ENCODE results near the gene KLK4.
"Not testable (repeated sequence)": the region's sequence is repeated elsewhere in the genome, so short reads cannot be mapped to it uniquely, and the experiment has no call there.

The KLK4 gene

DNA sequence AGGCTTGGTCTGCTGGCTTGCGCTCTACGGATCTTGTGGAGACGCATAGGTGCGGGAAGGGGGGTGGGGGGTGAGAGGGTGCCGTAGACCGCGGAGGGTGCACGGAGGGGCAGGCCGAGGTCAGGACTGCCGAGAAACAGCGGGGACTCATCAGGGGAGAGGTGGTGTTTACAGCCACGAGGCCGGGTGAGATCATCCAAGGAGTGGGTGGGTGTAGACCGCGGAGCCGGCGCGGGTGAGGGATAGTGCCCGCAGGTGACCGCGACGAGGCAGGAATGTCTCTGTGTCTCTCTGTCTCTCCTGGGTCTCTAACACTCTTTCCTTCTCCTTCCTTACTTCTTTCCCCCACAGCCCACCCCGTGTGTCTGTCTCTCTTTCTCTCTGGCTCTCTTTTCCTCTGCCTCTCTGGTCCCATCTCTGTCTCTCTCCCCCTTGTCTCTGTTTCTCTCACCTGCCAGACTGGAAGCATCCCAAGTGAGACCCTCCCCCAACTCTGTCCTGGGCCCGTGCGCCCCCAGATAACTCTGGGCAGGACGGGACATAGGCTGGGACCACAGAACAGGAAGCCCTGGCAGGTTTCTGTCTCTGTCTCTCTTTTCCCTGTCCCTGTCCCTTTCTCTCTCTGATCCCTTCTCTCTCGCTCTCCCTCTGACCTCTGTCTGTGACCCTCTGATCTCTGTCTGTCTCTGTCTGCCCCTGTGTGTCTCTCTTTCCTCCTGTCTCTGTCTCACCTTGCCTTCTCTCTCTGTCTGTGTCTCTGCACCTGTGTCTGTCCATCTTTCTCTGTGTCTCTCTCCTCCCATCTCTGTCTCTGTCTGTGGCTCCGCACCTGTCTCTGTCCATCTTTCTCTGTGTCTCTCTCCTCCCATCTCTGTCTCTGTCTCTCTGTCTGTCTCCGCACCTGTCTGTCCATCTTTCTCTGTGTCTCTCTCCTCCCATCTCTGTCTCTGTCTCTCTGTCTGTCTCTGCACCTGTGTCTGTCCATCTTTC lies 1.8 kb upstream of the KLK4 start:
- DNase-seq: no peak

- DNase-seq: no peak
These were observed 956 bp upstream of the KLK4 start for GRCh38 chr19:50912102-50912599.

DNA sequence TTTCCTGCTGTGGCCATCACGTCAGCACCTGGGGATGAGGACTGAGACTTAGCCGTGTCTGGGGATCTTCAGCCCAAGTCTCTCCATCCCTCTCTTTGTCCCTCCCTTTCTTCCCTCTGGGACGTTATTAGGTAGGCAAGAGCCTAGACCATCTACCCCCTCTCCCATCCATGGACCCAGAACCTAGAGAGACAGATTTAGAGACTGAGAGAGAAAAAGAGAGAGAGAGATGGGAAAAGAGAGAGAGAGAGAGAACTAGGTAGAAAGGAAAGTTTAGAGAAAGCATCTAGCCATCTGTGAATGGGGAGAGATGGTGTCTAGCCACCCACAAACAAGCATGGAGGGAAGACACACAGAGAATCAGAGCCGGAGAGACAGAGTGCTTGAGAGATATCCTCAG lies 473 bp downstream of the KLK4 start:
- DNase-seq: no peak

- no peak for DNase-seq
These were observed 1.7 kb downstream of the KLK4 start for GRCh38 chr19:50909240-50910070.

DNA sequence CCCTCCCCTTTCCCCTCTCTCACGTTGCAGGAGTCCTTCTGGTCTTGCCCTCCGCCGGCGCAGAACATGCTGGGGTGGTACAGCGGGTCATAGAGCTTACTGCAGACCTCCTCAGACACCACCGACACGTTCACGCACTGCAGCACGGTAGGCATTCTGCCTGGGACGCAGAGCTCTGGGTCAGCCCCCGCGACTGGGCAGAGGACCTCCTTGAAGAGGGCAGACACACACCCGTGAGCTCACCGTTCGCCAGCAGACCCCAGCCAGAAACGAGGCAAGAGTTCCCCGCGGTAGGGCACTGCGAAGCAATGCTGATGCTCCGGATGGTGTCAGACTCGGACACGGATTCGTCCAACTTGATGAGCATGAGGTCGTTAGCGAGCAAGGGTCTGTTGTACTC lies 2.9 kb downstream of the KLK4 start:
- DNase-seq: no peak

- DNase-seq: peak; percentile 13
These were observed 5.0 kb downstream of the KLK4 start for GRCh38 chr19:50906217-50906616.

DNA sequence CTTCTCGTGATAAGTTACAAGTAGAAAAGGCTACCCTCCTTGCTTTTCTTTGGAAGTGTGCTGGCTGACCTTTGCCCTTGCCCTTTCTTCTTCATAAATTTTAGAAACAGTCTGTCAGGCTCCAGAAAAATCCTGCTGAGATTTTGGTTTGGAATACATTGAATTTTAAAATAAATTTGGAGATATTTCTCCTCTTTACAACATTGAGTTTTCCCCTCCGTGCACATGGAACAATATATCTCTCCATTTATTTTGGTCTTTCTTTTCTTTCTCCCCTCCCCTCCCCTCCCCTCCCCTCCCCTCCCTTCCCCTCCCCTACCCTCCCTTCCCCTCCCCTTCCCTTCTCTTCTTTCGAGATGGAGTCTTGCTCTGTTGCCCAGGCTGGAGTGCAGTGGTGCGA lies 8.6 kb downstream of the KLK4 start:
- no peak for DNase-seq

DNA sequence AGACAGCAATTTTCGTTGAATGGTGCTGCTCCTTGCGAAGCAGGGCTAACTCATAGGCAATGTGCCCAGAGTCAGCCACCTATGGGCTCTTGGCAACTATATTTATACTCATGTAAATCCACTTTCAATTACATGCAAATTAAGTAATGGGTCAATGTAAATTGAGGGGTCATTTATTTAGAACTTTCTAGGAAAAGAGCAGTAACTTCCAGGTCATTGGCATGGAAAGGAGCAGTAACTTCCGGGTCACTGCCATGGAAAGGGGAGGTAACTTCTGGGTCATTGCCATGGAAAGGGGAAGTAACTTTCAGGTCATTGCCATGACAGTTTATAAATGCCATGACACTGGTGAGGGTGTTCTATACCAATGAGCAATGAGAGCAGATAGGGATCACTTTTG lies 11.6 kb downstream of the KLK4 start:
- no peak for DNase-seq

DNA sequence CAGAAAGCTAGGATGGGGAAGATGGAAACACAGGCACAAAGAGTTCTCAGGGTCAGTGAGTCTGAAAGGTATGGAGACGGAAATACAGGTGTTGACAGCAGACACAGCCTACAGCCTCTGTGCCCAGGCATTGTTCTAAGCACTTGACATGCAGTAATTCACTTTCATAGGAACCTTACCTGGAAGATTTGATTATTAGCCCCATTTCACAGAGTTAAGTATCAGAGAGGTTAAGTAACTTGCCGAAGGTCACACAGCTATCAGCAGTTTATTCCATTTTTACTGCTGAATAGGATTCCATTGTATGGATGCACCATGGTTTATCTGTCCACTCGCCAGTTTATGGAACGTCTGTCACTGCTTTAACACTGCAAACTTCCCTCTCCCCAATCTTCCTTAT lies 13.2 kb downstream of the KLK4 start:
- DNase-seq: no peak

GRCh38 chr19:50897612-50898011 lies 13.6 kb downstream of the KLK4 start:
- DNase-seq: no peak

GRCh38 chr19:50897191-50897607 lies 14.0 kb downstream of the KLK4 start:
- DNase-seq: no peak

DNA sequence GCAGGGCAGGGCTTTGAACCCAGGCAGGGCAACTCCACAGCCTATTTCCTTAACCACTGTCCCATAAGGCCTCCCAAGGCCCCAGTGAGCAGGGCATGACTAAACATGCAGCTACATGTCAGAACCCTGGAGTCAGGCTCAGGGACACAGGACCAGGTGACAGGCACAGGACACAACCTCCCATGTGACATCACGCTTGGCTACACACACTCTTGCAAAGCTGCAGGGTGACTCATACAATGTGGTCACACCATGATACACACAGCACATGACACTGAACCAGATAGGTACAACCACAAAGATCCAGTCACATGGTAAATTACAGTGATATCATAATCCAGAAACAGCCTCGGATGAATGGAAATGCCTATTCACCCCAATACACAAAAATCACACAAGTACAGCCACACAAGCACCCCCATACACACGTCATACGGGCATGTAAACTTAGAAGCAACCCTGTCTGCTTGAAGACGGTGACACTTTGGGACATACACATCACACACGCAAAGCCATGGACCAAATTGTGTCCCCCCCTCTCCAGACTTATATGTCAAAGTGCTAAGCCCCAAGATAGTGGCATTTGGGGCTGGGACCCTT lies 14.5 kb downstream of the KLK4 start:
- no peak for DNase-seq

GRCh38 chr19:50896089-50896590 lies 15.1 kb downstream of the KLK4 start:
- not testable (repeated sequence) for DNase-seq

- no peak for DNase-seq
These were observed 16.5 kb downstream of the KLK4 start for GRCh38 chr19:50894478-50895356.

- no peak for DNase-seq
These were observed 18.0 kb downstream of the KLK4 start for GRCh38 chr19:50893047-50893736.

DNA sequence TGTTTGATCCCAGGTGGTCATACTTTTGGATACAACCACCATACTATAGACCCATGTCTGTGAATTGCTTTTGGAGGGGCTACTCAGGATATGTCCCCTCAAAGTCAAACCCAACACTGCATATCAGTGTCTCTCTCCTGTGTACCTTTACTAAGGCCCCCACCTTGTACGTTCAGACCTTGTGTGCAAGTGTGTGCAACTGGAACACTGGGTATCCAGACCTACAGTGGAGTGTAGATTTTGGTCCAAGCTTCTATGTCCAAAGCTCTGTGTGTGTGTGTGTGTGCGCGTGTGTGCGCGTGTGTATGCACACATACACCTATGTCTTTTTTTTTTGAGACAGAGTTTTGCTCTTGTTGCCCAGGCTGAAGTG lies 20.0 kb downstream of the KLK4 start:
- no peak for DNase-seq

DNA sequence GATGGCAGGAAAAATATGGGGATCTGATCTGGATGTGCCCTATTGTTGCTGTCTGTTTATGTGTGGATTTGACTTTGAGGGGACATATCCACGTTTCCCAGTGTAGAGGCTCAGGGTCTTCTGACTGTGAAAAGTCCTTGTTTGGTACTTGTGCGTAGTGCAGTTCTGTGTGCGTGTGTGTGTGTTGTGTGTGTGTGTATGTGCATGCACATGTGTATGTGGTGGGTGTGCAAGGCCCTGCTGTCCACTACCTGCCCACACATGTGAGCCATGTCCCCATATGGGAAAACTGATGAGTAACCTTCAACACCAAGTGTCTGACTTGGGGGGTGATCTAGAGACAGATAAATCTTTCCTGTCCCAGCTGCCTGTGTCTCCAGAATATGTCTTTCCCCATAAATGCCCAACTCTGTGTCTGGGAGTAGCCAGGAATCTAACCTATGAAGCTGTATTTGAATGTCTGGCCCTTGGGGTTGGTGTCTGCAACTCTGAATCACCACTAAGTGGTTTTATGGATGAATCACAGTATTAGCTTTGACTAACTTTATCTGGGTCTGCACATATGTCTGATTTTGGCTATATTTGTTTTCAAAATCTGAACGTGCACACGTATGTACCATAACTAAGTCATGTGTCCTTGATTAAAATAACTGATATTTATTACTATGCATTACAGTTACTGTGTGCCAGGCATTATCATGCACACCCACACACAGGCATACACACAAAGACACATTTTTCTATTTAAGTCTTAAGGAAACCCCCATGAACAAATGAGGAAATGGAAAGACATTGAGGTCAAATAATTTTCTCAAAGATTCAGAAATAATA lies 20.6 kb downstream of the KLK4 start:
- no peak for DNase-seq

- no peak for DNase-seq
These were observed 21.6 kb downstream of the KLK4 start for GRCh38 chr19:50889638-50890037.

DNA sequence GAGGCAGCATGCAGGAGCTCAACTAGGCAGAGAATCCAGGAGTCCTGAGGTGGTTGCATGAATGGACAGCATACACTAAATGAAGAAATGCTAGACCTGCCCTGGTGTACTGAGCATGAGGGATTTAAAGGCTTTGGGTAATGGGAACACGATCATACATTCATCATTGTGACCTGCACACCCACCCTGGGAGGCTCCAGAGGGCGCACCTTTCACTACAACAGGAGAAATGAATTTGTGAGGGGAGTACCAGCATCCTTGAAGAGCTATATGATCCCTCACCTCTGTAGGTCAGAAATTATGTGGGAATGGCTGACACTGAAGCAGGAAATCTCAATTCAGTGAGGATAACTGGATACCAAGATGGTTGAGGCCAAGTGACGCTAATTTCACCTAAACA lies 29.0 kb downstream of the KLK4 start:
- no peak for DNase-seq

GRCh38 chr19:50880241-50880640 lies 31.0 kb downstream of the KLK4 start:
- DNase-seq: no peak

DNA sequence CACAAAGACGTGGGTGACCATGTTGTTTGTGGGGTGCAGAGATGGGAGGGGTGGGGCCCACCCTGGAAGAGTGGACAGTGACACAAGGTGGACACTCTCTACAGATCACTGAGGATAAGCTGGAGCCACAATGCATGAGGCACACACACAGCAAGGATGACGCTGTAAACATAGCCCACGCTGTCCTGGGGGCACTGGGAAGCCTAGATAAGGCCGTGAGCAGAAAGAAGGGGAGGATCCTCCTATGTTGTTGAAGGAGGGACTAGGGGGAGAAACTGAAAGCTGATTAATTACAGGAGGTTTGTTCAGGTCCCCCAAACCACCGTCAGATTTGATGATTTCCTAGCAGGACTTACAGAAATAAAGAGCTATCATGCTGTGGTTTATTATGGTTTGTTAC lies 32.3 kb downstream of the KLK4 start:
- no peak for DNase-seq
